HAP-1 (cell line): ENCODE data around the gene KRT4.

ENCODE experiments used
- DNase-seq, 2 experiments: peaks; one replicate each; pipeline ENCODE4 v3.0.0-alpha.2; 2016 to 2020; ENCODE audit warnings: low spot score in 2 of 2
- H3K27me3 ChIP-seq: fragments of 250-450 bp; sonication (Bioruptor Pico); 2 replicates; pipeline ENCODE4 v1.5.1; 2020; ENCODE audit warnings: low read depth, mild to moderate bottlenecking, moderate library complexity
- H3K36me3 ChIP-seq: fragments of 250-450 bp; sonication (Bioruptor Pico); replicated peaks from 2 replicates; pipeline ENCODE4 v1.5.1; 2020; ENCODE audit warnings: mild to moderate bottlenecking
- H3K4me1 ChIP-seq: fragments of 250-450 bp; sonication (Bioruptor Pico); 2 replicates; pipeline ENCODE4 v1.5.1; 2020; ENCODE audit warnings: mild to moderate bottlenecking
- H3K4me3 ChIP-seq: fragments of 250-450 bp; sonication (Bioruptor Pico); 2 replicates; pipeline ENCODE4 v1.5.1; 2020; ENCODE audit warnings: mild to moderate bottlenecking, moderate library complexity
- H3K9me3 ChIP-seq: fragments of 250-450 bp; sonication (Bioruptor Pico); 2 replicates; pipeline ENCODE4 v1.5.1; 2020; ENCODE audit warnings: mild to moderate bottlenecking, moderate library complexity
- in situ Hi-C: fragments of 300-500 bp; cut with MboI; formaldehyde crosslinking; loops from 3 replicates; pipeline ENCODE4 v1.14.3; 2020; ENCODE audit warnings: low sequenced_read_pairs, inconsistent platforms, mixed read lengths

KRT4 gene

DNA sequence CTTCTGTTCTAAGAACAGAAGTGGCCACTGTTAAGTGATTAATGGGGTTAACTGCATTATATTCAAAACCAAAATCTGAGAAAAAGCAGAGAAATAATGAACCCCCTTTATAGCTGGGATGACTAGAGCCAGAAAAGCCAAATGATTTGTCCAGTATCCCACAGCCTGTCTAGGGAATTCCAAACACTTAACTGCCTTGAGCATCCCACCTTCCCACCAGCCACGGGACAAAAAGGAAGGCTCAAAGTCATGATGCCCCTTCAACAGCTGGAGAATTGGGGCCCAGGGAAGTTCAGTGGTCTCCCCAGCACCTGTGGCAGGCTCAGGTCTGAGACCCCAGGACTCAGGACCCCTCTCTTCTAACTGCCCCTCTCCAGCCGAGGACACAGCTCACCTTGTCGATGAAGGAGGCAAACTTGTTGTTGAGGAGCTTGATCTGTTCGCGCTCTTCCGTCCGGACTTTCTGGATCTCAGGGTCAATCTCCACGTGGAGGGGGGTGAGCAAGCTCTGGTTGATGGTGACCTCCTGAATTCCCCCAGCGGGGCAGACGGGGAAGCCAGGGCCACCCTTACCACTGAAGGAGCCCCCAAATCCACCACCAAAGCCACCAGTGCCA, 605 bp downstream of the KRT4 start:
- in situ Hi-C loops: no loop called here
- peaks cover 8% of the 10 kb centered on the region; the same call in 1 of the 2 replicates for H3K27me3 ChIP-seq

DNA sequence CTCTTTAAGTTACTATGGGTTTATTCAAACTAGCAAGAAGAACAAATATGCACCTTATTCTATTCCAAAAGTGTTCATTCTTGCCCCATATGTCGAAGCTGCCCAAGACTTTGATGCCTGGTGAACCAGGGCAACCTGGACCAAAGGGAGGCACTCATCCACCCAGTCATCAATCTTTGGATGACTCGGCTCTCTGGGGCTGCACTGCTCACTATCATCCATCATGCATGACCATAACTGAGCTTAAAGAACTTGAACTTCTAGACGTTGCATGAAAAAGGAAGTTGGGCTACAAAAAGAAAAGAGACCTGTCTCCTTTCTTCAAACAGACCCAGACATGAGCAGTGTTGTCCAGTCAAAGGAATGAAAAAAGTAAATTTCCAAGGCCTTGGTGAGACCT, 1.2 kb downstream of the KRT4 start:
- in situ Hi-C loops: no loop called here

More for the DNA sequence above, 605 bp downstream of the KRT4 start:
- H3K4me1 ChIP-seq: no peaks in the 10 kb centered on the region
- H3K4me3 ChIP-seq: no peak overlapping the region
- no peaks in the 10 kb centered on the region for H3K36me3 ChIP-seq
- H3K9me3 ChIP-seq: no peaks in the 10 kb centered on the region
- DNase-seq: no peak

DNA sequence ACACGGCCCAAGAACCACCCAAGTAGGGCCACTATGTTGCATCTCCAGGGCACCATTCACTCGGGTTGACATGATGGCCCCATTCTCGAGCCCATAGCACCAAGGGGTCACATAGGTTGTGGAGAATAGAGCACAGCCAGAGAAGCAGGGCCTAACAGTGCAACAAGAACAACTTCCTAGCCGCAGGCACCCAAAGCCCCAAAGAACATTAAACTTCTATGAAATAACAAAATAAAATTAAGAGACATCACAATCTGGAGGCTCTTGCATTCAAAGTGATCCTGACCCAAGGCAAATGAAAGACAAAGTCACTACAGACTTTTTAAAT, 1.9 kb downstream of the KRT4 start:
- H3K27me3 ChIP-seq: peaks cover 3% of the 10 kb centered on the region; the same call in 1 of the 2 replicates
- H3K36me3 ChIP-seq: no peaks in the 10 kb centered on the region
- in situ Hi-C loops: no loop called here
- H3K4me1 ChIP-seq: no peaks in the 10 kb centered on the region
- DNase-seq: no peak
- H3K9me3 ChIP-seq: no peaks in the 10 kb centered on the region
- H3K4me3 ChIP-seq: no peak overlapping the region

More for the DNA sequence above, 1.2 kb downstream of the KRT4 start:
- Histone ChIP-seq H3K4me1 (no peaks in the 10 kb centered on the region), H3K36me3 (no peaks in the 10 kb centered on the region), H3K9me3 (no peaks in the 10 kb centered on the region), H3K4me3 (no peak overlapping the region), H3K27me3 (peaks cover 6% of the 10 kb centered on the region; the same call in 1 of the 2 replicates)
- no peak for DNase-seq

DNA sequence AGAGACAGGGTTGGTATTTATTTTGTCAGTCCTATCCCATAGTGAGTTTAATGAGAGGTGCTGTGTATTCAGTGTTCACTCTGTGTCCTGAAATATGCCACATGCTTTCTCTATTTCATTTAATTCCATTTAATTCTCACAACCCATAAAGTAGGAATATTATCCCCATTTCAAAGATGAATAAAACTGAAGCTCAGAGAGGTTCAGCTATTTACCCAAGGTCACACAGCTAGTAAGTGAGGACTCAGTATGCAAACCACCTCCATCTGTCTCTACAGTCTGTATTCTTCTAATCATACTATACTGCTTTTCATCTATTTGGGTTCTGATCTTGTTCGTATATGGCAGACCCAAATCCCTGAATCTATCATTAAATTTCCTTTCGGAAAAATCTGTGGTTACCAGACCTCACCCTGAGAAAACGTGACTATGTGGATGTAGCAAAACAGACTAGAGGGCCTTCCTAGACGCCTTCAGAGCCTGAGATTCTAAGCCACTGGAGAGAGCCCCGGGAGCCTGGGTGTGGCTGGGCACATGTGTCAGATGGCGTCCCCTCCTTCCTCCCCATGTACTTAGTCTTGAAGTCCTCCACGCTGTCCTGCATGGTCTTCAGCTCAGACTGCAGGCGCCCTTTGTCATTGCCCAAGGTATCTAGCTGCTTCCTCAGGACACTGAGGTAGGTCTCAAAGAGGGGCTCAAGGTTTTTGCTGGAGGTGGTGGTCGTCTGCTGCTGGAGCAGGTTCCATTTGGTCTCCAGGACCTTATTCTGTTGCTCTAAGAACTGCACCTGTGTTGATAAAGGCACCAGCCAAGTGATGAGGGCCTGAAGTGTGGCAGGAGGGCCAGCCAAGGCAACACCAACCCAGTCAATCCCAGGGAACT, 2.5 kb downstream of the KRT4 start:
- Histone ChIP-seq H3K4me3 (no peak overlapping the region), H3K4me1 (no peaks in the 10 kb centered on the region), H3K27me3 (peaks cover 3% of the 10 kb centered on the region; the same call in 1 of the 2 replicates), H3K36me3 (no peaks in the 10 kb centered on the region), H3K9me3 (no peaks in the 10 kb centered on the region)
- no peak for DNase-seq
- in situ Hi-C loops: no loop called here

DNA sequence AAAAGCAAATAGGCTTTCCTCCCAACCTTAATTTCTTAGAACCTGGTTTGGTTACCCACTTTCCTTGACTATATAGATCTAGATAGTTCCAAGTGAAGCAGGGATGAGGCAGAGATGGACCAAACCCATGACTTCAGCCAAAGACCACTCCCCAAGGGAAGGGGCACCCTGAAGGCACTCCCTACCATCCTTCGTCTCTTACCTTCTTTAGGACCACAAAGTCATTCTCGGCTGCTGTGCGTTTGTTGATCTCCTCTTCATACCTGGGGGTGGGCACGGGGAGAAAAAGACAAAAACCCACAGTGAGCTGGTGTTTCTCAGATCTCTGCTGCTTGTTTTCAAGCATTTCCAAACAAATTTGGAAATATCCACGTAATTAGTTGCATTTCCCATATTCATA, 3.4 kb downstream of the KRT4 start:
- Histone ChIP-seq H3K4me1 (no peaks in the 10 kb centered on the region), H3K9me3 (no peaks in the 10 kb centered on the region), H3K4me3 (no peak overlapping the region), H3K27me3 (peaks cover 3% of the 10 kb centered on the region; the same call in 1 of the 2 replicates), H3K36me3 (no peaks in the 10 kb centered on the region)
- in situ Hi-C loops: no loop called here
- DNase-seq: no peak

DNA sequence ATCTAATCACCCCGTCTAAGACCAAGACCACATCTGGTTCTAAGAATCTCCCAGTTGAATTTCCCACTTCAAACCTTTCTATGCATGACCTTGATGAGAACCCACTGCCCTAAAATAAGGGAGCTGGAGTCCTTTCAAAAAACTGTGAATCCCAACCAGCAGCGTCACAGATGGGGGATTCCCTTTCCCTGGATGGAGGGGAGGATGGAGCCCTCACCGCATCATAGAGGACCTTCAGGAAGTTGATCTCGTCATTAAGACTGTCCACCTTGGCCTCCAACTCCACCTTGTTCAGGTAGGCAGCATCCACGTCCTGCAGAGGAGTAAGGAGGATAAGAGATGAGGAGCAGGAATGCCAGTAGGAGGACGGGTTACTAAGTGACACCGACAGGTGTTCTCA, 4.8 kb downstream of the KRT4 start:
- Histone ChIP-seq H3K27me3 (peaks cover 3% of the 10 kb centered on the region; the same call in 1 of the 2 replicates), H3K36me3 (no peaks in the 10 kb centered on the region), H3K4me1 (peaks cover 3% of the 10 kb centered on the region), H3K9me3 (no peaks in the 10 kb centered on the region), H3K4me3 (no peak overlapping the region)
- no peak for DNase-seq
- in situ Hi-C loops: no loop called here

DNA sequence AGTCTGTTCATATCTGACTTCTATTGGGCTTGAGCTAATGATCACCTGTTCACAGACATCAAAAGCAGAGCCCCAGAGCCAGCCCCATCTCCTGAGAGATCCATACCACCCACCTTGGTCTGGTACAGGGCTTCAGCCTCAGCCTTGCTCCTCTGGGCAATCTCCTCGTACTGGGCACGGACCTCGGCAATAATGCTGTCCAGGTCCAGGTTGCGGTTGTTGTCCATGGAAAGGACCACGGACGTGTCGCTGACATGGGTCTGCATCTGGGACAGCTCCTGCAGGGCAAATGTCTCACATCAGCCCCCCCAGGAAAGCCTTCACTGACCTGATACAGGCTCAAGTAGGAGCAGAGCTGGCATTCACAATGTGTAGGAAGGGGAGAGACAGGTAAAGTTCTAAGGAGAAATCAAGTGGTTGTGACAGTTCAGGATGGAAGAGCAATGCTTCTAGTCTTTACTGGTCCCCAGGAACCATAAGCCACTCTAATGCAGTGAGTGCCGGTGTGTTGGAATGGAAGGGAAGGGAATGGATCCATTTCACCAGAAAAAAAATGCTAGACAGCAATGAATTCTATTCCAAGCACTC, 5.2 kb downstream of the KRT4 start:
- Histone ChIP-seq H3K4me1 (peaks cover 7% of the 10 kb centered on the region), H3K9me3 (no peaks in the 10 kb centered on the region), H3K36me3 (no peaks in the 10 kb centered on the region), H3K27me3 (peaks cover 3% of the 10 kb centered on the region; the same call in 1 of the 2 replicates), H3K4me3 (no peak overlapping the region)
- DNase-seq: no peak
- in situ Hi-C loops: no loop called here

DNA sequence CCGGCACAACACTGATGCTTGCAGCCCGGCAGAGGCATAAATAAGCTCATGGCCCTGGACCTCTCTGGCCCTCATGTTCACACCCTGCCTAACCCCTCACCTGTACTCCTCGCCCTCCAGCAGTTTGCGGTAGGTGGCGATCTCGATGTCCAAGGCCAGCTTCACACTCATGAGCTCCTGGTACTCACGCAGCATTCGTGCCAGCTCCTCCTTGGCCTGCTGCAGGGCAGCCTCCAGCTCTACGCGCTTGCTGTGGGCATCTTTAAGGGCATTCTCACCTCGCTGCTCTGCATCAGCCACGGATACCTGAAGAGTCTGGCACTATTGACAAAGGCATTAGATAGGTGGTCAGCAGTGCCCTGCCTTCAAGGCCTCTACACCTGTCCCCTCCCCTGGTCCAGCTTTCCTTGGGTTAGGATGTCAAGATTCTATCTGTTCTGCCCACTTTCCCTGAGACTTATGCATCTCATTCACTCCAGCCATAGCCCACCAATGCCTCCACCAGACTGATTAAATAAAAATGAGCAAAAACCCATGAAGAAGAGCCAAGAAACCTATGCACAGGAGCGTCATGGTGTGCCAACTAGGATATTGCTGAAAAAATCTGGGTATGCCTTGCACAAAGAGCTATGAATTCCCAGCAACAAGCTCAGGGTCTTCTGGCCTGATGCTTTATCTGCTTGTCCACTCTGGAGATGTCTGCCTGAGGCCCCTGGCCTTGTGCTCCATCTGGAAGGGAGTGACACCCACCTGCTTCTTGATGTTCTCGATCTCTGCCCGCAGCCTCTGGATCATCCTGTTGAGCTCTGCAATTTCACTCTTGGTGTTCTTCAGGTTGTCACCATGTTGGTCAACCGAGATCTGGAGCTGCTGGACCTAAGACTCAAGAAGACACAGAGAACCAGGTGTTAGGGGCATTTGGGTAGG, 6.1 kb downstream of the KRT4 start:
- Histone ChIP-seq H3K9me3 (no peaks in the 10 kb centered on the region), H3K27me3 (peaks cover 3% of the 10 kb centered on the region; the same call in 1 of the 2 replicates), H3K36me3 (no peaks in the 10 kb centered on the region), H3K4me3 (no peak overlapping the region), H3K4me1 (peaks cover 7% of the 10 kb centered on the region)
- in situ Hi-C loops: no loop called here
- no peak for DNase-seq

DNA sequence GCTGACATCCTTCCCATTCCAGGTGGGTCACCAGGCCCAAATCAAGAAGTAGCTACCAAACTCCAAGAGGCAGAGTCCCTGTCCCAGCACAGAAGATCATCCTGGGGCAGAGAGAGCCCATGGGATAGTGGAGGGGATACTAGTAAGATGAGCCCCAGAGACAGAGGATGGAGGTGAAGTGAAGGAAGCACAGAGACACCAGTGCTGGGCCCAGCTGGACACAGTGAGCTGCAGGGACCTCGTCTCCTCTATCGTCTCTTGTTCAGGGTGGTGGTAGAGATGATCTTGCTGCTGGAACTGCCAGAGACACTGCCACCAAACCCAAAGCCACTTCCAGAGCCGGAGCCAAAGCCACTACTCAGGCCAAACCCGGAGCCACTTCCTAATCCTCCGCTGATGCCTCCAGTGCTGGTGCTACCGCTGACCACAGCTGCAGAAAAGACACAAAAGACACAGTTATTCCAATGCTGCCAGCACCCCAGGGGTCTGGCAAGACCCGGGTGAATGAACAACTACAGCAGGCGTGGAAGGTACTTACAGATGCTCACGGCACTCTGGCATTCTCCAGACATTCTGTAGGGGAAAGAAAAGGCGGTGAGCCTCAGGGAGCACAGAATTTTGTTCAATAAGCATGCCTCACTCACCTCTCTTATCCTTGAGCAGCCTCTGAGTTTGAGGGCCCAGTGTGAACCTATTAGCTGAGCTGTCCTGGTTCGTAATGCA, 6.9 kb downstream of the KRT4 start:
- H3K27me3 ChIP-seq: peaks cover 3% of the 10 kb centered on the region; the same call in 1 of the 2 replicates
- H3K36me3 ChIP-seq: no peaks in the 10 kb centered on the region
- H3K4me3 ChIP-seq: no peak overlapping the region
- no peaks in the 10 kb centered on the region for H3K9me3 ChIP-seq
- DNase-seq: no peak
- peaks cover 7% of the 10 kb centered on the region for H3K4me1 ChIP-seq
- in situ Hi-C loops: no loop called here

DNA sequence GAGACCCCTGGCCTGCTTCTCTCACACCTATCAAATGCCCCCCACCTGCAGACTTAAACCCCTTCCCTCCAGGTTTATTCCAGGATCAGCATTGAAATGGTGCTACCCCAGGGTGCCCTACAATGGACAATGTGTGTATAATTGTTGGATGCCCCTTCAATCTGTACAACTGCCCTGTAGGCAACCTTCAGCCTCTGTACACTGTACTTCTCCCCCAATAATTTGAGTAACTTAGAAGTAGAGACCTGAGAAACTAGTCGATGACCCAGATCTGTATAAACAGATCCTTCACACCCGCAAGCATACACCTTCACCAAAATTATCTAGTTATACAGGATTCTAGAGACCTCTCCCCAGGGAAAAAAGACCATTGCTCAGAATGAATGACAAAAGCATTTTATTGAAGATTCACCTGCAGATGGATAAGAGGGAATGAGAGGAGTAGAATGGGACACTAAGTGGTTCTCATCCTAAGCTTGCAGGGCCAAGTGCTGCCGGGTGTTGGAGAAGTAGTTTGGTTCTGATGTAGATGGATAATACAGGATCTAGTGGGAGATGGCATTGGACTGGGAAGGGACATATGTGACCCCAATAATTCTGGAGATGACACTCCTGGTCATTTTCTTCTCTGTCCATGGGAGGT, 7.6 kb downstream of the KRT4 start:
- peaks cover 12% of the 10 kb centered on the region for H3K4me1 ChIP-seq
- H3K9me3 ChIP-seq: no peaks in the 10 kb centered on the region
- no peak for DNase-seq
- in situ Hi-C loops: no loop called here
- H3K27me3 ChIP-seq: peaks cover 3% of the 10 kb centered on the region; the same call in 1 of the 2 replicates
- H3K36me3 ChIP-seq: no peaks in the 10 kb centered on the region
- H3K4me3 ChIP-seq: no peak overlapping the region

DNA sequence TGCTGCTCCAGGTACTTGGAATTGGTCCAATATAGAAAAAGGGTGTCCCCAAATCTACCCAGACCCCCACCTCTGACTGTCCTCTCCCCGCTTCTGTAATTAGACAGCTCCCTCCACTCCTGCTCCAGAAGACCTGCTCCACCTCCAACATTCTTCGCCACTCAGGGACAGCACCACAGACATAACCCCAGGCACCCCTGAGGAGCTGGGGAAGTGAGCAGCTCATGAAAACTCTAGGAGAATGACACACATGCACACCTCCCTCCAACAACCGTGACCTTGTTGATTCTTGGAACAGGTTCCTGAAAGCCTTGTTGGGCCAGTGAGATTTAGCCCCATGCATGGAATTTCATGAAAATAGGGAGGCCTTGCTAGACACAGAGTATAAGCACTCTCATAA, 8.2 kb downstream of the KRT4 start:
- H3K4me3 ChIP-seq: no peak overlapping the region
- H3K27me3 ChIP-seq: peaks cover 3% of the 10 kb centered on the region; the same call in 1 of the 2 replicates
- H3K36me3 ChIP-seq: no peaks in the 10 kb centered on the region
- H3K9me3 ChIP-seq: no peaks in the 10 kb centered on the region
- in situ Hi-C loops: no loop called here
- DNase-seq: no peak
- peaks cover 16% of the 10 kb centered on the region for H3K4me1 ChIP-seq

DNA sequence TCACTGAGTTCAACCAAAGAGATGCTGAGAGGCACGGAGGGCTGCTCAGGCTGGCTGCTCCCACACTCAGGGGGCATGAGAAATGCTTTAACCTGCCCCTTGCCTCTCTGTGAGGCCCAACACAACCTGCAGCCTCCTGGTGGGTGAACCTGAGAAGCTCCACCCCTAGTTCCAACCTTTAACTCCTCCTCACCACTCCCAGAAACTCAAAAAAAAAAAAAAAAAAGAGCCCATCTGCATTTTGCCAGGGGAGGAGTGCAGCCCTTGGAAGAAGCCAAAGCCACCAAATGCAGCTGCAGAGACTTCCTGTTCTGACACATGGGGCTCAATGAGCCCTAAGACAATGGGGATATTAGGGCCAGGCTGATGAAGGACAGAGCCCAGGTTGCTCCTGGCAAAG, 8.9 kb downstream of the KRT4 start:
- Histone ChIP-seq H3K9me3 (no peaks in the 10 kb centered on the region), H3K4me1 (peaks cover 23% of the 10 kb centered on the region), H3K27me3 (peaks cover 3% of the 10 kb centered on the region; the same call in 1 of the 2 replicates), H3K4me3 (no peak overlapping the region), H3K36me3 (no peaks in the 10 kb centered on the region)
- in situ Hi-C loops: no loop called here
- no peak for DNase-seq
